Measurements from ENCODE around the gene RYR2. TPM values are rescaled to one million over a fixed set of nuclear protein-coding genes. Genes with fewer than 3 reads are reported as not detected.

RYR2 gene
- total and polyA plus RNA-seq, 12 donors = 43.1 to 1,252 (median 872) TPM

GRCh38 chr1:237717106-237717505 lies 675.1 kb downstream of the RYR2 start:
- WGBS, 2 donors = 70 to 82% methylated on average over 5 of the region's 5 CpGs
- peaks cover 0 to 43% (median 0%) of the 10 kb centered on the region in 9 donors for H3K36me3 ChIP-seq
- ATAC-seq (no peak), DNase-seq (no peak)
- no peak for TF ChIP-seq CTCF (IDR thresholded peaks at IDR 0.05)
- no peaks in the 10 kb centered on the region for H3K27me3 ChIP-seq
- H3K9me3 ChIP-seq = no peaks in the 10 kb centered on the region
- H3K4me3 ChIP-seq = no peak overlapping the region
- H3K27ac ChIP-seq = no peak overlapping the region
- intact Hi-C loops (cut with DNase I) = no loop called here
- H3K4me1 ChIP-seq = peaks cover 0 to 17% (median 1%) of the 10 kb centered on the region in 9 donors

- no peak overlapping the region for H3K27ac ChIP-seq
- peaks cover 0 to 70% (median 3%) of the 10 kb centered on the region in 9 donors for H3K36me3 ChIP-seq
- H3K4me3 ChIP-seq = no peak overlapping the region
- no peak for DNase-seq
- H3K4me1 ChIP-seq = peaks cover 0 to 24% (median 4%) of the 10 kb centered on the region in 9 donors
- H3K27me3 ChIP-seq = no peaks in the 10 kb centered on the region
- 96 to 98% methylated on average over 1 of the region's 1 CpG for WGBS, 2 donors
- TF ChIP-seq CTCF (IDR thresholded peaks at IDR 0.05) = no peak
- intact Hi-C loops (cut with DNase I) = no loop called here
- ATAC-seq = no peak
- no peaks in the 10 kb centered on the region for H3K9me3 ChIP-seq
Observed at GRCh38 chr1:237730826-237731350, 688.9 kb downstream of the RYR2 start.

GRCh38 chr1:237732657-237733056 lies 690.7 kb downstream of the RYR2 start:
- H3K36me3 ChIP-seq = peaks cover 0 to 62% (median 3%) of the 10 kb centered on the region in 9 donors
- no peak for TF ChIP-seq CTCF (IDR thresholded peaks at IDR 0.05)
- no peak for ATAC-seq
- H3K9me3 ChIP-seq = no peaks in the 10 kb centered on the region
- WGBS, 2 donors = 77 to 79% methylated on average over 2 of the region's 2 CpGs
- no peak for DNase-seq
- intact Hi-C loops (cut with DNase I) = no loop called here
- H3K4me1 ChIP-seq = peaks cover 0 to 34% (median 4%) of the 10 kb centered on the region in 9 donors
- no peak overlapping the region for H3K27ac ChIP-seq
- H3K27me3 ChIP-seq = no peaks in the 10 kb centered on the region
- no peak overlapping the region for H3K4me3 ChIP-seq

- intact Hi-C loops (cut with DNase I) = no loop called here
- ATAC-seq (peak; percentile 3 to 54 (median 44)), DNase-seq (no peak)
- no peak overlapping the region for H3K4me3 ChIP-seq
- no peaks in the 10 kb centered on the region for H3K27me3 ChIP-seq
- peaks cover 0 to 37% (median 3%) of the 10 kb centered on the region in 9 donors for H3K36me3 ChIP-seq
- peak in 7 of 9 donors; percentile 7 to 48 (median 29) for TF ChIP-seq CTCF (IDR thresholded peaks at IDR 0.05)
- peaks cover 0 to 34% (median 4%) of the 10 kb centered on the region in 9 donors for H3K4me1 ChIP-seq
- no peaks in the 10 kb centered on the region for H3K9me3 ChIP-seq
- WGBS, 2 donors = 49 to 51% methylated on average over 8 of the region's 8 CpGs
- peak overlapping the region in 2 of 10 donors; percentile 34 to 36 for H3K27ac ChIP-seq
Observed at GRCh38 chr1:237736372-237737029, 694.5 kb downstream of the RYR2 start.
